GM23338 (cell line): ENCODE data around the gene FAM131A.

ENCODE experiments used
- CREB1 ChIP-seq: fragments of 250-450 bp; sonication (Bioruptor Pico); IDR thresholded peaks from 2 replicates; pipeline ENCODE4 v1.5.0; 2020; ENCODE audit warnings: low read depth, mild to moderate bottlenecking, moderate library complexity
- CTCF ChIP-seq, 2 experiments: fragments of 200-600 bp in 1 of 2; sonication (generic) in 1 of 2; conservative IDR thresholded peaks; 2 replicates each; pipeline versions ENCODE4 v1.5.1 to v1.6.1; 2016 to 2017; ENCODE audit warnings: antibody characterized with exemption in 2 of 2, low read depth in 2 of 2, mild to moderate bottlenecking in 2 of 2, moderate library complexity in 1 of 2
- EZH2 ChIP-seq: fragments of 200-600 bp; sonication (generic); IDR thresholded peaks from one replicate; pipeline ENCODE4 v1.8.0; 2017; ENCODE audit warnings: antibody characterized with exemption, mild to moderate bottlenecking, low read depth; ENCODE audit not compliant: unreplicated experiment
- EZH2phosphoT487 ChIP-seq: fragments of 200-600 bp; sonication (generic); IDR thresholded peaks from one replicate; pipeline ENCODE4 v1.8.1; 2018; ENCODE audit warnings: antibody characterized with exemption; ENCODE audit not compliant: unreplicated experiment
- POLR2AphosphoS5 ChIP-seq: IDR thresholded peaks from 2 replicates; pipeline ENCODE4 v1.6.1; 2016; ENCODE audit warnings: antibody characterized with exemption, low read depth
- TF ChIP-seq, protein P1 (sequence below): IDR thresholded peaks from one replicate; pipeline ENCODE4 v1.6.1; 2018; ENCODE audit warnings: antibody characterized with exemption; ENCODE audit not compliant: unreplicated experiment

- TF ChIP-seq CTCF (conservative IDR thresholded peaks at IDR 0.05; ENCODE audit: low read depth in 2 of 2) (no peak), POLR2AphosphoS5 (no peak), EZH2phosphoT487 (no peak), EZH2 (no peak), CREB1 (CRISPR knock-in tag) (no peak)
- TF ChIP-seq, protein P1, sequence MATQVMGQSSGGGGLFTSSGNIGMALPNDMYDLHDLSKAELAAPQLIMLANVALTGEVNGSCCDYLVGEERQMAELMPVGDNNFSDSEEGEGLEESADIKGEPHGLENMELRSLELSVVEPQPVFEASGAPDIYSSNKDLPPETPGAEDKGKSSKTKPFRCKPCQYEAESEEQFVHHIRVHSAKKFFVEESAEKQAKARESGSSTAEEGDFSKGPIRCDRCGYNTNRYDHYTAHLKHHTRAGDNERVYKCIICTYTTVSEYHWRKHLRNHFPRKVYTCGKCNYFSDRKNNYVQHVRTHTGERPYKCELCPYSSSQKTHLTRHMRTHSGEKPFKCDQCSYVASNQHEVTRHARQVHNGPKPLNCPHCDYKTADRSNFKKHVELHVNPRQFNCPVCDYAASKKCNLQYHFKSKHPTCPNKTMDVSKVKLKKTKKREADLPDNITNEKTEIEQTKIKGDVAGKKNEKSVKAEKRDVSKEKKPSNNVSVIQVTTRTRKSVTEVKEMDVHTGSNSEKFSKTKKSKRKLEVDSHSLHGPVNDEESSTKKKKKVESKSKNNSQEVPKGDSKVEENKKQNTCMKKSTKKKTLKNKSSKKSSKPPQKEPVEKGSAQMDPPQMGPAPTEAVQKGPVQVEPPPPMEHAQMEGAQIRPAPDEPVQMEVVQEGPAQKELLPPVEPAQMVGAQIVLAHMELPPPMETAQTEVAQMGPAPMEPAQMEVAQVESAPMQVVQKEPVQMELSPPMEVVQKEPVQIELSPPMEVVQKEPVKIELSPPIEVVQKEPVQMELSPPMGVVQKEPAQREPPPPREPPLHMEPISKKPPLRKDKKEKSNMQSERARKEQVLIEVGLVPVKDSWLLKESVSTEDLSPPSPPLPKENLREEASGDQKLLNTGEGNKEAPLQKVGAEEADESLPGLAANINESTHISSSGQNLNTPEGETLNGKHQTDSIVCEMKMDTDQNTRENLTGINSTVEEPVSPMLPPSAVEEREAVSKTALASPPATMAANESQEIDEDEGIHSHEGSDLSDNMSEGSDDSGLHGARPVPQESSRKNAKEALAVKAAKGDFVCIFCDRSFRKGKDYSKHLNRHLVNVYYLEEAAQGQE: no peak
Measured at GRCh38 chr3:184337981-184338380, 581 bp downstream of the FAM131A start.
